CD4-positive, alpha-beta T cell treated with Interleukin-4 for 4 hours (primary cell): ENCODE results near the gene PHYH.
"Not testable (repeated sequence)": the region's sequence is repeated elsewhere in the genome, so short reads cannot be mapped to it uniquely, and the experiment has no call there.

Experiments
- DNase-seq: peaks from one replicate; pipeline ENCODE4 v3.0.0-alpha.2; 2020

PHYH gene

DNA sequence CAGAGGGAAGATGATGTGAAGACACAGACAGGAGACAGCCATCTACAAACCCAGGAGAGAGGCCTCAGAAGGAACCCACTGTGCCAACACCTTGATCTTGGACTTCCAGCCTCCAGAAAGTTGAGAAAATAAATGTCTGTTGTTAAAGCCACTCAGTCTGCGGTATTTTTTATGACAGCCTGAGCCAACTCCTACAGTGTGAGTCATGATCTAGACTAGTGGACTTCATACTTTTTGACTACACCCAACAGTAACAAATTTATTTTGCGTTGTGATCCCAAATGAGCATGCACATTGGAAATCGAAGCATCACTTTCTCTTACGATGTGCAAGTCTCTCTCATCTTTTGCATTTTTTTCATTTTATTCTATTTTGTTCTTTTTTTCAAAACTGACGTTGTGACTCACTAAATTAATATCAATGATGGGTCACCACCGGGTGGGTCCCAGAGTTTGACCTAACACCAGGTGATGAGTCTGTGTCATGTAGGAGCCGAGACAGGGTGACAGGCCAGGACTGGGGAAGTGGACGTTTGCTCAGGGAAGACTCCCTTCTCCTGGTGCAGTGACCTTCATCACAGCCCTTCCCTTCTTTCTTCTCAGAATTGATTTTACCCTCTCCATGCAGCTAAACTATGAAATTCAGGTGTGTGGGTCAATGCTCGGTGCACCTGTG, 28.9 kb downstream of the PHYH start:
- DNase-seq = no peak

- DNase-seq = no peak
Observed at GRCh38 chr10:13268841-13269240, 31.0 kb downstream of the PHYH start.

DNA sequence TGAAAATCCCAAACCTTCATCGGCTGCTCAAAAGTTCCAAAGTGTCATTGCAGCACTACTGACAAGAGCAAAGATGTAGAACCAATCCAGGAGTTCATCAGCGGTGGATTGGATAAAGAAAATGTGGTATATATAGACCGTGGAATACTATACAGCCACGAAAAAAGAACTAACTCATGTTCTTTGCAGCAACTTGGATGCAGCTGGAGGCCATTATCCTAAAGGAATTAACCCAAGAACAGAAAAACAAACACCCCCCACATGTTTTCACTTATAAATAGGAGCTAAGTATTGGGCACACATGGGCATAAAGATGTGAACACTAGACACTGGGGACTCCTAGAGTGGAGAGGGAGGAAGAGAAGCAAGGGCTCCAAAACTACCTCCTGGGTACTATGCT, 31.6 kb downstream of the PHYH start:
- DNase-seq = no peak

DNA sequence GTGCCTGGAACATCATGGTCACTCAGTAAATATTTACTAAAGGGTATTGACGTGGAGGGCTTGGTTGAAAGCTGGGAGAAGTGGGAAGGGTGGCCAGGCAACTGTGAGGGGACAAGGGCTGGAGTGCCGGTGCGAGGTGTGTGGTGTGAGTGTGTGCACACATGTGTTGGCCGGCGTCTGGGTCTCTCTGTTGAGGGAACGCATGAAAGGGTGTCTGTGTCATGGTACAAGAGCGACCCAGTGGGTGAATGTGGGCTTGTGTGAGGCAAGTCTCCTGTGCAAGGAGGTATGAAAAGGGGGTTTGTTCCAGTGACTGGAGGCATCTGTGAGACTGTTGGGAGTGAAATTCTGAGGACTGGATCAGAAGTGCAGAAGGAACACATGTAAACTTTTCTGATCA, 36.3 kb downstream of the PHYH start:
- no peak for DNase-seq

DNA sequence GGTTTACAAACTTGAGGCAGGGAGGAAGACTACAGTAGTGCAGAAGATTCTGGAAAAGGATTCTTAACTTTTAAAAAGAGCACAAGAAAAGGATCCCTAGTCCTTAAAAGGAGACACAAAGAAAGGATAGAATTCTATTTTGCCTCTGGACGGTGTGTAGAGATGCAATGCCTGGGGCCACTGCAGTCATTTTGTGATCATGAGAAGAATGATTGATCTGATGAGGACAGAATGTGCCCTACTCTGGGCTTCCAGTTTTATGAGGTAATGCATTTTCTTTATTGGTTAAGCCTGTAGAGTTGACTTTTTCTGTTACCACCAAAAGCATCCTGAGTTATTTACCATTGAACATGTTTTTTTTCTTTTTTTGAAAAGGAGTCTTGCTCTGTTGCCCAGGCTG, 37.4 kb downstream of the PHYH start:
- DNase-seq = no peak

DNA sequence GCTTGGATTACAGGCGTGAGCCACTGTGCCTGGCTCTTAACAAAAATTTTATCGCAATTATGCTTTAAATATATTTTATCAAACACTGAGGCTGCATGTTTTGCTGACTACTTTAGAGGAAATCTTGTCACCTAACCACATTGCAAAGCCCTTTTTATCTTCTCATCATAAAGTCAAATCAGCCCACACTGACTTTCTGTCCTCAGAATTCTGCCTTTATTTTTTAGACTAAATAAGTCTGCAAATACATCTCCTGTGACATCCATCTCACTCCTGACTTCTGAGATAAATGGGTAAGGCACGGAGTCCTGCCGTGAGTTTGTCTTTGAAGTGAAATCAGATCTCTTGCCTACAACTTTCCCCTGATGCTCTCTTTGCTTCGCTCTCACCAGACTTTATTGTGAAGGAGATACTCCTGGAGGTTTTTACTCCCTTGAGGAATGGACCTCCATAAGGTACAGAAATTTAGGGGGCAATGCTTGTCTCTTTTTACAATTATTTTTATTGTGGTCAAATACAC, 42.2 kb downstream of the PHYH start:
- DNase-seq = no peak

DNA sequence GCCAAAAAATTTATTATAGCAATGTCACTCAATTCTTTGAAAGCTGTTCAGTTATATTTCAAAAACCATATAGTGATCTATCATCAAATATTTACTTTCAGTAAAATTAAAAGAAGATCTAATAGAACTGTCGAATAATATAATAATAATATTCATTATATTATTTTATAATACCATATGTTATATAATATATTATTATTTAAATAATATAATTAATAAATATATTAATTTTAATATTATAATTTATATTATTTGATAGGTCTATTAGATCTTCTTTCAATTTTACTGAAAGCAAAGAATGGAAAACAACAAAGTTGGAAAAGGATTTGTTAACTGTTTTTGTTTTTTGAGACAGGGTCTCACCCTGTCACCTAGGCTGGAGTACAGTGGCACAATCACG, 43.2 kb downstream of the PHYH start:
- DNase-seq = no peak

DNA sequence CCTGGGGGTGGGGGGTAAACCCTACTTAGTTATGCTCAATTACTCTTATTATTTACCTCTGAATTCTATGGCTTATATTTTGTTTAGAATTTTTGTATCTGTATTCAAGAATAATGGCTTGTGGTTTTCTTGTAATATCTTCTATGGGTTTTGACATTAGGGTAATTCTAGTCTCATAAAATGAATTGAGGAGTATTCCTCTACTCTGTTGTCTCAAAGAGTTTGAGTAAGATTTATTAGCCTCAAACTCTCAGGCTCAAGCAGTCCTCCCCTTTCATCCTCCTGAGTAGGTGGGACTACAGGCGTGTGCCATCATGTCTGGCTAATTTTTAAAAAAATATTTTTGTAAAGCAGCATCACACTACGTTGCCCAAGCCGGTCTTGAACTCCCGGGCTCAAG, 46.1 kb downstream of the PHYH start:
- no peak for DNase-seq

GRCh38 chr10:13247784-13248183, 52.1 kb downstream of the PHYH start:
- no peak for DNase-seq

- no peak for DNase-seq
Observed at GRCh38 chr10:13247246-13247645, 52.6 kb downstream of the PHYH start.

- DNase-seq = not testable (repeated sequence)
Observed at GRCh38 chr10:13242260-13242659, 57.6 kb downstream of the PHYH start.

DNA sequence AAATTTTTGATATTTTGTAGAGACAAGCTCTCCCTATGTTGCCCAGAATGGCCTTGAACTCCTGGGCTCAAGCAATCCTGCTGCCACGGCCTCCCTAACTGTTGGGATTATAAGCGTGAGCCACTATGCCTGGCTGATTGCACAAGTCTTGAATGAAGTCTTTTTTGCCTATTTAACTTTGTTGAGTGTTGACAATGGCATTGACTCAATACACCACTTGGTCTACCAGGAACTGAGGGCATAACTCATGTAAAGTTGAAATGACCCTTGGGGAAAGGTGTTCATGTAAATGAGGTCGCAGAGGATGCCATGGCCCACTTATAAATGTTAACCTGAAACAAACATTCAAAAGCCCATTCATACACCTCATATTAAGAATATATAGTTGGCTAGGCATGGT, 58.3 kb downstream of the PHYH start:
- DNase-seq = no peak

- no peak for DNase-seq
Observed at GRCh38 chr10:13239923-13240322, 59.9 kb downstream of the PHYH start.

GRCh38 chr10:13238271-13239077, 61.4 kb downstream of the PHYH start:
- no peak for DNase-seq

- no peak for DNase-seq
Observed at GRCh38 chr10:13236638-13237037, 63.2 kb downstream of the PHYH start.

DNA sequence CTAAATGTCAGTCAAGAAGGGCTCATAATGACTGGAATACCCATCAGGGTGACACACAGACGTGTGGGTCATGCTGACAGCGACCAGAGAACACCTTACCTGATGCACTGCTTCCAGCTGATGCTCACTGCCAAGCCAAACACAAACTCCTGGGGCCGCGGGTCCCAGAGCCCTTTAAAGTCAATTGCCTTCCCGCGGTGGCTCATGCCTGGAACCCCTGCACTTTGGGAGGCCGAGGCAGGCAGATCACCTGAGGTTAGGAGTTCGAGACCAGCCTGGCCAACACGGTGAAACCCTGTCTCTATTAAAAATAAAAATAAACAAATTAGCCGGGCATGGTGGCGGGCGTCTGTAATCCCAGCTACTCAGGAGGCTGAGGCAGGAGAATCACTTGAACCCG, 65.1 kb downstream of the PHYH start:
- DNase-seq = not testable (repeated sequence)

DNA sequence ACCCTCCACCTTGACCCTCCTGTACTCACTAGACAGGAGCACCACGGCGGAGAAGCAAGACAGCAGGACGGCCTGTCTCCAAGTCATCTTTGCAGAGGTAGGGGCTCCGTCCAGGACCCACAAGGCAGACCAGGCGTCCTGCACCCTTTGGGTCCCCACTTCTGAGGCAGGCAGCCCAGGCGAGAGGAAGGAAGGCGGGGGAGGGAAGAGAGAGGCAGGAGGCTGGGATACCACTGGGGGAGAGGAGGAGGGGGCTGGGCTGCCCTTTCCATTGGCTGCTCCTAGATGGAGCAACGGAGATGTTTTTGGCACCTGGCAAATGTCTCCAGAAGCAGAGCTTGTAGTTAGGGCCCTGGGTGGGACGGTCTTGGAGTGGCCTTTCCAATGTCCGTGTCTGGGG, 65.7 kb downstream of the PHYH start, which contains the start of gene UCMA:
Gene UCMA (minus strand): TSS at position 203 of the 400 bp plus-strand sequence. CDS start 116 bp downstream, at position 87.
- DNase-seq = no peak

DNA sequence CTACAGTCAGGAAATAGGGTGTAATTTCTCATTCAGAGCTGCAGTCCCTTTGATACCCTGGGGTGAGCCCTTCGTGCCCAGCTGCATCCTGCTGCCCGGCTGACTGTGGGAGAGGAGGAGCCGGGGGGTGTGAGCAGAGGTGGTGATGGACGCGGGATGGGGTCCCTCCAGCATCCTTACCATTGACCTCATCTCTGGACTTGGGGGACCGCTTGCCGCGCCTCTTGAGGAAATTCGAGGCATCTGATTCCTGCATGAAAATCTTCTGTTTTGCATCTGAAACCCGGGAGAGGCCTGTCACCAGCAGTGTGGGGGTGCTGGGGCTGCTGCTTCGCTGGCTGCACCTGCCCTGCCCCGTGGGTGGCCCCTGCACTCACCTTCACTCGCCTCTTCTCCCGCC, 66.5 kb downstream of the PHYH start:
- DNase-seq = no peak

GRCh38 chr10:13231808-13232207, 68.1 kb downstream of the PHYH start:
- DNase-seq = no peak

GRCh38 chr10:13231190-13231589, 68.7 kb downstream of the PHYH start:
- DNase-seq = no peak
